PC-9 (cell line): ENCODE results near the gene TEX55. TPM values are rescaled to one million over a fixed set of nuclear protein-coding genes. Genes with fewer than 3 reads are reported as not detected.

Experiments
- BruUV-seq: library from RNA; stranded (reverse); fragments of 400-500 nt; replicated peaks from 2 replicates; lab custom pipeline; 2021; lab: Mats Ljungman, UMichigan
- CTCF ChIA-PET: fragments of 300-600 bp; sonication (Branson Sonifier 250); formaldehyde crosslinking; loops from one replicate; lab custom pipeline; 2022; ENCODE audit warnings: antibody characterized with exemption; lab: Charles Lee
- POLR2A ChIA-PET: fragments of 300-600 bp; sonication (Branson Sonifier 250); formaldehyde crosslinking; loops from one replicate; lab custom pipeline; 2022; ENCODE audit warnings: antibody characterized with exemption; ENCODE audit not compliant: unreplicated experiment; lab: Charles Lee
- DNase-seq, 2 experiments: peaks; one replicate each; pipeline versions ENCODE4 v3.0.0 to v3.0.0-alpha.2; 2015 to 2022; ENCODE audit warnings: mixed read lengths in 1 of 2
- H2AFZ ChIP-seq: fragments of 200-600 bp; sonication (generic); 2 replicates; pipeline ENCODE4 v1.8.1; 2017; ENCODE audit warnings: antibody characterized with exemption
- H3F3A ChIP-seq: fragments of 200-600 bp; sonication (generic); 2 replicates; pipeline ENCODE4 v1.8.1; 2017; ENCODE audit warnings: antibody characterized with exemption, mild to moderate bottlenecking, low read depth; ENCODE audit not compliant: insufficient read depth
- H3K27ac ChIP-seq: fragments of 200-600 bp; sonication (generic); 2 replicates; pipeline ENCODE4 v1.6.1; 2016; ENCODE audit warnings: mixed run types
- H3K27me3 ChIP-seq: fragments of 200-600 bp; sonication (generic); 2 replicates; pipeline ENCODE4 v1.6.1; 2016; ENCODE audit warnings: low read depth, mixed run types; ENCODE audit not compliant: insufficient read depth
- H3K36me3 ChIP-seq: fragments of 200-600 bp; sonication (generic); 2 replicates; pipeline ENCODE4 v1.6.1; 2016; ENCODE audit warnings: low read depth, mixed run types
- H3K4me1 ChIP-seq: fragments of 200-600 bp; sonication (generic); replicated peaks from 2 replicates; pipeline ENCODE4 v1.6.1; 2016; ENCODE audit warnings: mixed run types; ENCODE audit not compliant: insufficient read depth
- H3K4me2 ChIP-seq: fragments of 200-600 bp; sonication (generic); 2 replicates; pipeline ENCODE4 v1.6.1; 2017; ENCODE audit warnings: mixed run types
- H3K4me3 ChIP-seq: fragments of 200-600 bp; sonication (generic); 2 replicates; pipeline ENCODE4 v1.6.1; 2016; ENCODE audit warnings: mixed run types
- H3K79me2 ChIP-seq: fragments of 200-600 bp; sonication (generic); 2 replicates; pipeline ENCODE4 v1.6.1; 2017; ENCODE audit warnings: low read depth, mixed run types
- H3K9me2 ChIP-seq: fragments of 200-600 bp; sonication (generic); 2 replicates; pipeline ENCODE4 v1.8.1; 2017; ENCODE audit warnings: mild to moderate bottlenecking; ENCODE audit not compliant: insufficient read depth
- H3K9me3 ChIP-seq: fragments of 200-600 bp; sonication (generic); 2 replicates; pipeline ENCODE4 v1.8.1; 2016; ENCODE audit warnings: low read depth; ENCODE audit not compliant: insufficient read depth
- H4K20me1 ChIP-seq: fragments of 200-600 bp; sonication (generic); 2 replicates; pipeline ENCODE4 v1.8.1; 2017; ENCODE audit not compliant: insufficient read depth
- CTCF ChIP-seq: fragments of 200-600 bp; sonication (generic); conservative IDR thresholded peaks from 2 replicates; pipeline ENCODE4 v1.6.1; 2017; ENCODE audit warnings: mixed run types, antibody characterized with exemption, mild to moderate bottlenecking, moderate library complexity
- EZH2 ChIP-seq: fragments of 200-600 bp; sonication (generic); IDR thresholded peaks from 2 replicates; pipeline ENCODE4 v1.8.0; 2017; ENCODE audit warnings: antibody characterized with exemption, low read depth
- intact Hi-C: fragments of 100-400 bp; cut with micrococcal nuclease; formaldehyde crosslinking; loops from one replicate; pipeline ENCODE4 v1.10.0; 2022; ENCODE audit not compliant: unreplicated experiment
- total RNA-seq: library from RNA; stranded (reverse); gene quantifications from 2 replicates; pipeline ENCODE4 v1.2.3, GENCODE V29; 2021

TEX55 gene
- total RNA-seq, 1 experiment from 2014 or later, result not detected

- no TSS peak for BruUV-seq
- Histone ChIP-seq H3F3A (peaks cover 3% of the 10 kb centered on the region), H4K20me1 (no peaks in the 10 kb centered on the region), H3K4me2 (no peak overlapping the region), H2AFZ (no peak overlapping the region), H3K27me3 (no peaks in the 10 kb centered on the region), H3K27ac (no peak overlapping the region), H3K9me2 (no peaks in the 10 kb centered on the region; the same call in 1 of the 2 replicates), H3K4me3 (no peak overlapping the region), H3K4me1 (peaks cover 18% of the 10 kb centered on the region; the same call in 1 of the 2 replicates), H3K79me2 (no peaks in the 10 kb centered on the region), H3K9me3 (no peaks in the 10 kb centered on the region), H3K36me3 (no peaks in the 10 kb centered on the region)
- no peak for DNase-seq
- TF ChIP-seq EZH2 (no peak), CTCF (no peak)
- POLR2A ChIA-PET, result no interaction called here
- CTCF ChIA-PET, result interaction anchor here (1.6 kb wide), 1 partner anchor 94 kb away, joined by 6 read pairs; the partner anchor contains the start of gene B4GALT4
- intact Hi-C loops, result loop anchor here (10.0 kb wide), 1 partner anchor 238 kb away; no protein-coding TSS in a partner anchor
These were observed 812 bp downstream of the TEX55 start for GRCh38 chr3:119146578-119147375.

- CTCF ChIA-PET, result no interaction called here
- H3K27ac ChIP-seq, result no peak overlapping the region
- intact Hi-C loops, result loop anchor here (10.0 kb wide), 1 partner anchor 237 kb away; no protein-coding TSS in a partner anchor
These were observed 1.5 kb downstream of the TEX55 start for GRCh38 chr3:119147494-119147893.

More at GRCh38 chr3:119147494-119147893, 1.5 kb downstream of the TEX55 start:
- POLR2A ChIA-PET, result no interaction called here
- no TSS peak for BruUV-seq
- Histone ChIP-seq H3K4me2 (no peak overlapping the region), H3F3A (peaks cover 3% of the 10 kb centered on the region), H4K20me1 (no peaks in the 10 kb centered on the region), H3K36me3 (no peaks in the 10 kb centered on the region), H3K9me2 (no peaks in the 10 kb centered on the region; the same call in 1 of the 2 replicates), H3K9me3 (no peaks in the 10 kb centered on the region), H3K4me1 (peaks cover 18% of the 10 kb centered on the region; the same call in 1 of the 2 replicates), H2AFZ (no peak overlapping the region), H3K27me3 (no peaks in the 10 kb centered on the region), H3K4me3 (no peak overlapping the region), H3K79me2 (no peaks in the 10 kb centered on the region)
- no peak for TF ChIP-seq CTCF
- TF ChIP-seq EZH2, result no peak
- no peak for DNase-seq
